HG02623 (cell line): ENCODE data around the gene SMPDL3B.
"Not testable (repeated sequence)": the region's sequence is repeated elsewhere in the genome, so short reads cannot be mapped to it uniquely, and the experiment has no call there.

Source experiments
- ATAC-seq: cut with Tn5 transposase; IDR thresholded peaks from one replicate; pipeline ENCODE4 v1.9.1; 2021; ENCODE audit warnings: moderate library complexity; ENCODE audit not compliant: unreplicated experiment

The SMPDL3B gene

DNA sequence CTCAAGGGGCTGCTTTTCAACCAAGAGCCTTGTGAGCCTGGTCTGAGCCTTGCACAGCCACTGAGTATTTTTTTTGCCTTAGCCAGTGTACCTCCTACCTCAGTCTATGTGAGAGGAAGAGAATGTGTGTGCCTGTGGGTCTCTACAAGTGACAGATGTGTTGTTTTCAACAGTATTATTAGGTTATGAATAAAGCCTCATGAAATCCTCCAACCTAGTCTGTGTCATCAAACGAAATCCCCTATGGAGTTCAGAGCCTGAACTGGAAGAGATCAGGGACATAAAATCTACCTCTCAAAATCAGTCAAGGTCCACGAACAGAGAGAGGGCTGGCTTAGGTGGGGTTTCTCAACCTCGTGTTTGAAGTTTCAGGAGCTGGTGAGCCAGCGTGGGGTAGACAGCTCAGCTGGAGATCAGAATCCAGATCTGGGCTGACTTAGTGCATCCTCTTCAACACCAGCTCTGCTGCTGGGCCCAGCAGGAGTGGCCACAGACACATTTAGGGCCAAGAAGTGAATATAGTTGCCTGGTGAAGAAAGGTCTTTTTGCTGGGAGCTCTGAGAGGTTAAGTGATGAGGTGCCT lies 33.2 kb downstream of the SMPDL3B start:
- no peak for ATAC-seq

DNA sequence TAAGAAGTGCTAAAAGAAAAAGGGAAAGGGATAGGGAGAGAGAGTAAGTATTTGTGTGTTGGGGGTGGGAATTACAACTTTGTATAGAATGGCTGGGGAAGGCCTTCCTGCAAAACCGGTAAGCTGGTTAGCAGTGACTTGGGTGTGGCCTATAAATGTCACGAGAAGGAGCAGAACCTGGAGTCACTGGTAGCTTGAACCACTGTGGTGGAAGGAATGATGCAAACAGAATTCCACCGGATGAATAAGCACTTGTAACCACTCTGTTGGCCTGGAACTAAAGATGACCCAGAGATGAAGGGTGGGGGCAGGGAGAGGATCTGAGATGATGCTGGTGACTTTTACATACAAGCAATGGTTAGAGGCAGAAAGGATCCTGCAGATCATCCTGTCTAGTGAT lies 33.9 kb downstream of the SMPDL3B start:
- no peak for ATAC-seq

DNA sequence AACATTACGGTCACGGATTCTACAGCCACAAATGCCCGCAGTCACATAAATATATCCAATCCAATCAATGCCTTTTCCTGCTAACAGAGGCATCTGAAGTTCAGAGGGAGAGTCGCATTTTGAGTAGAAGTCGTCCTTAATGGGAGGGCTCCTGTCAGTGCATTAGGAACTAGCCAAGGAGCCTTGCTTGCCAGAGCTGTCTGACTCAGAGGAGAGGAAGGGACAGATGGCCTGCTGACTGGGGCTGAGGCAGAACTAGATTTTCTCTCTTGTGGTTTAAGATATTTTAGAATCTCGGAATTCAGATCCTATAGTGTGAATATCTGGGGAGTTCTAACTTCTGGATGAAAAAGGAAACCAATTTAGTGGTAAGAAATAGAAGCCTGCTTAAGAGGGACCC lies 35.6 kb downstream of the SMPDL3B start:
- ATAC-seq = no peak

DNA sequence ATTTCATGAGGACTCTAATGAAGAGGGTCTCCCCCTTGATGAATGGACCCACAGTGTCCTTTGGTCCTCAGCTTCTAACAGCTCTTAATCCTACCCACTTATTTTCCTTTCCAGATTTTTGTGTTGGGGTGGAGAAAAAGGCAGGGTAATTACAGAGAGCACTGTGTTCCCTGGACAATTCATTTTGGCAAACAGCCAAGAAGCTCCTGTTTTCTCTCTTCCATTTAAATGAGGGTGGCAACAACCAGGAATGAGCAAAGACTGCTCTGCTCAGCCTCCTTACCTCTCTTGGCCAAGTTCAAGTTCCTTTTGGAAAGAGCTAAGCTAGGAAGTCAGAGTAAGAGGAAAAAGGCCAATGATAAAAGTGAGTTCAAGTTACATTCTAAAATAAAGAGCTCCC lies 36.9 kb downstream of the SMPDL3B start:
- no peak for ATAC-seq

DNA sequence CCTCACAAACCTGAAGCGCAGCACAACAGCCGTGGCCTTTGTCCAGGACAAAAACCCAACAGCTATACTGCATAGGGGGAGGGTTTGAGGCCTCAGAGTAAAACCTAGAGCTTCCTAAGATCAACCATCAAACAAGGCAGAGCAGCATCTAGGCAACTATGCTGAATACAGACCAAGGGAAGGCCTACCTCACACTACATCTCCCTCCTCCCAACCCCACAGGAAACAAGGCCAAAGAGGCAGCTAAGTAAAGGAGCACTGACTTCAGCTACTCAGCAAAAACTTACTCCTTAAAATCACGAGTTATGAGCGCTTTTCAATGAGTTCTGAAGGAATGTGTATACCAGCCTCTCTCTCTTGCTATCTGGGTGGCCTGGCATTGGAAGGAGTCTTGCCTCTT lies 37.3 kb downstream of the SMPDL3B start:
- ATAC-seq = no peak

DNA sequence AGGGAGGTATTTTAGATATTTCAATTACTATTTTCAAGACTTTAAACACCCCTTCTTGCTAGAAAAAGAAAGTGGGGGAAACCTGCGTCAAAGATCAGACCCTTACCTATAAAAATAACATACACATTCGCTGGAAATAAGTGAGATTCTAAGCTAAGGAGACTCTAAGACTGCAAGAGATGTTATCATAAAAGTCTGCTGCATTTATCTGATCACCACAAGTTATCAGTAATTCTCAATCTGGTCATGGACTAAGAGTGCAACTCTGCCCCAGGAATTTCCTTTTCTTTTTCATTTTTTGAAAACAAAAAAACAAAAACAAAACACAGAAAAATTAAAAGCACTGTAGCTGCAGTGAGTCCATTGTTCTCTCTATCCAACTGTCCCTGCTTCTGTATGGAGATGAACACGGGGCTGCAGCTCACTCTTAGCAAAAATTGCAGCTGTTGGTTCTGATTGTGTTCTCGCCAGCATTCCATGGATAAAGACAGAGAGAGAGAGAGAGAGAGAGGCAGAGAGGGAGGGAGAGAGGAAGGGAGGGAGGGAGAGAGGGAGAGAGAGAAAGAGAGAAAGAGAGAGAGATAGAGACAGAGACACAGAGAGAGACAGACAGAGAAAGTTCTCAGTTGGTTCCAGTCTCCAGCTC lies 39.1 kb downstream of the SMPDL3B start:
- no peak for ATAC-seq

DNA sequence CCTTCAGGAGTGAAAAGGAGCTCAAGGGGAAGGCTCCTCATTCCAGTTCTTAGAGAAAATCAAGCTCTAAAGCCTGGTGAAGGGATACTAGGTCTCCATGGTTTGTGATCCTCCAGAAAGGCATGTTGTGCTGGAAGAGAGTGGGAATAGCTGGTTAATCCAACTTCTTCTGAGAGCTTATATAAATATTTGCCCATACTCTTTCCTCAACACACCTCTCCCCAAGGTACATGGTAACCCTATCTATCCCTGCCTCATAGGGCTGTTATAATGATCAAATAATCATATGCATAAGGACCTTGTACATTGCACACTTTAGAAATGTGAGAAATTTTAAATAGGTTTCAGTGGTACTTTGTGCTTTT lies 39.6 kb downstream of the SMPDL3B start:
- no peak for ATAC-seq

DNA sequence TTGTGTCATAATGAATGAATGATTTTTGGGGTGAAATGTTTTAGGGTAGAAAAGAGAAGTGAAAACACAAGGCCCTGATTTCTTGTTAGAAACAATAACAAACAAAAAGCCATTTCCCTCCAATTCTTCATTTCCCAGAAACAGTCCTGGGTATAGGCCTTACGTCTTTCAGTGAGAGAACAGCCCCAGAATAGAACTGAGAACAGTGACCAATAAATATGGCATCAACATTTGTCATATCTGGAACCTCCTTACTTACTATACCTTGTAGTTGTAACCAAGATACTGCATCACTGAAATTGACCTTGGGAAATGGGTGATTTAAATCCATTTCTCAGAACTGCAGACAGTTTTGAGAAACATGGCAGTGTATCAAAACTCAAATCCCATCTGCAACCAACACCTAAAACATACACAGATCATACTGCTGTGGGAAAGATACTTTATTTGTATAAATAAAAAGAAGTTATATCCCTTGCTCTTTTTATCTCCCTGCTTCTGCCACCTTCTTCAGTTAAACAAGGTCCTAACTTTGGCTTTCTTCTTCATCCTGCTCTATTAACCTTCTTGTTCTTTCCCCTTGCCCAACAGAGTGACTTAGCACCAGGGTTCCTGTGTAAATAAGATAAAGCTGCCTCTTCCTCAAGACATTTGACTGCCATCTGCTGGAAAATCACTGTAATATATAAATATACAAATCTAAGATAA lies 44.5 kb downstream of the SMPDL3B start:
- no peak for ATAC-seq

DNA sequence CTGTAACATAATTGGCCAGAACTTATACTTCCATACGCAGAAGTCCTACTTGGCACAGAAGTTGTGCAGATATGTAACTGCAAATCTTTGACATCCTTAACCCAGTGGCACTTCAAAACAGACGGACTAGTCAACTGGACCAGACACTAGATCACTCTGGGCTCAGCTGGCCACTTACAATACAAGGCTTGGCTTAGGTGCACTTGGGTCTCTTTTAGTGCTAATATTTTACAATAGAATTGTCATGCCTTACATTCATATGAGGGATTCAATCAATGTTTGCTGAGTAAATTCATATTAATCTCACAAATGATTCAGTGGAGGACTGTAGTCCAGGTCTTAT lies 45.0 kb downstream of the SMPDL3B start:
- no peak for ATAC-seq

DNA sequence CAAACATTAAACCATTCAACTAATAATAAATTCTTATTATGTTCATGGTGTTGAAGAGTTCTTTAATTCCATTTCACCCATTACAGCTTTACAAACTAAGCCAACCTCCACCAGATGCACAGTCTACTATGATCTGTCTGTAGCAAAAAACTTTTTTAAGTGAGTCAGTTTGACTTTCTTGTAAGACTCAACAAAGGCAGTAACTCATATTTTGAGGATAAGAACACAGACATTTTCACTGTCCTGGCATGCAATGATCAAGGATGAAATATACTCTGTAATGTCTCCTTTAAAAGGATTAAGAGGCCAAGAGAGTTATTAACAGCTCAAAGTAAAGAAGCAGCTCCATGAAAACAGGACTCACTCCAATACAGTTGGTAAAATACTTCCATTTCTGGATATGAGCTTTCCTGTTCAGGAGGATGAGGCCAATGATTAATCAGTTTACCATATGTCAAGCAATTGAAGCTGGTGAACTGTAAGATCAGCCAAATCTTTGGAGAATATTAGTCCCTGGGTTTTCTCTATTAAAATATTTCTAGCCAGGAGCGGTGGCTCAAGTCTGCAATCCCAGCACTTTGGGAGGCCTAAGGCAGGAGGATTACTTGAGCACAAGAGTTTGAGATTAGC lies 45.5 kb downstream of the SMPDL3B start:
- ATAC-seq = no peak

DNA sequence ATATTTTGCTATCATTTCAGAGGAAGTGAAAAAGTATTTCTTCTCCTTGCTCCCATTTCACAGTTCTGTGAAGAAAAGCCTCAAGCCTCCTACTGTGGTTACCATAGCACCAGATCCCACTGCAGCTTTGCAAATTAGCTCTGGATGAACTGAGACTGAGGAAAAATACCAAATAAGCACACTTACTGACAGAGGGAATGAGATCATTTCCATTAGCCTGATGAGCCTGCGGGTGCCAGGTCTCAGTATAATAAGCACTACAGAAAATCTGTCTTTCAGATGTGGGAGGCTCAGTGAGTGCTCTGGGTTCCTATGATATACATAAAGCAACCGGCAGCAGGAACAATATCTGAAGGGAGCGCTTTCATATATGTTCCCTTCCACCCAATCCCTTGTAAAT lies 46.3 kb downstream of the SMPDL3B start:
- no peak for ATAC-seq

DNA sequence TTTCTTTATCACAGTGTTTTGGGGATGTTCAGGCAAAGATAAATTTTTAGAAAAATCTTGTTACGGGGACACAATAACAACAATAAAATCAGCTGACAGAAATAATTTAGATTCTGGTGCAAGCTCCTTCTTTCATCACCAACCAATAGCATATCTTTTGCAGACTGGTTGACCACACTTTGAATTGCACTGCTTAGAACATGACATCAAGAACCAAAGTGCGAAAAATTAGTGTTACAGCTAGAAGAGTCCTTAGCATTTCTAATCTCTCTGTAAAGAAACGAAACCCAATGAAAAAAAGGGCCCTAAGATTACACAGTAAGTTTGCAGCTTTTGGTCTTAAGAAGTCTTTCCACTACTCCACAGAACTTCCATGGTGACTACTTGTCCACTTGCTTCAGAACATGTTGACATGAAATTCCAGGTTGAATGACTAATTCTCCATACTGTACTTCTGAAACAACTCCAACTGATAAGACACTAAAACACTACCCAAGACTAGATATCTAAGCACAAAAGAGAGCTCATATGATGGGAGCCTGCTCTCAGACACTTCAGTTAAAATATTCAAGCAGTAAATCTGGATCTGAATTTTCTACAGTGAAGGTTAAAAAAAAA lies 56.2 kb downstream of the SMPDL3B start:
- ATAC-seq = no peak

DNA sequence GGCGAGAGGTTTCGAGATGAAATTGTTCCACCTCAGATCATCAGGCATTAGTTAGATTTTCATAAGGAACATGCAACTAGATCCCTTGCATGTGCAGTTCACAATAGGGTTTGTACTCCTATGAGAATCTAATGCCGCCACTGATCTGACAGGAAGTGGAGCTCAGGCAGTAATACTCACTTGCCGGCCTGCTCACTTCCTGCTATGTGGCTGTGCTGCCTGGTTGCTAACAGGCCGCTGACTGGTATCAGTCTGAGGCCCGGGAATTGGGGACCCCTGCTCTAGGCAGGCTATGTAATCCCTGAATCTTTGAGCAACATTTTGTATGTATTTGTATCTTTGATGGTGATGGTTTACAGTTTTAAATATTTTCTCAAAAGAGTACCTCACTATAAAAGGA lies 57.5 kb downstream of the SMPDL3B start:
- no peak for ATAC-seq

DNA sequence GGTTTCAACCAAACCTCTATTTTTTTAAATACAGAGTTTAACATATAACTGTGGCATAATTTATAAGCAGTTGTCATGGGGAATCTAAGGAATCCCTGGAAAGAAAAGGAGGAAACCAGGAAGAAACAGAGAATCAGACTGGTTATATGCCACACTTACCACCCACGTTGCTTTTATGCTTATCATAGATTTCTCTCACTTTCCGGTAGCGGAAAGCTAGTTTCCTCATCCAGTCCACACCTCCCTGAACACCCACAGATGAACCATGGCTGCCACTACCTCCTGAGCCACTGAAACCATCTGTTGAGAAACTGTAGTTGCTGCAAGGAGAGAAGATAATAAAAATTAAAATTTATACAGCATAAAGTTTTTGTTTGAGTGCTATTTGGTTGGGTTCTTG lies 58.4 kb downstream of the SMPDL3B start:
- ATAC-seq = no peak

DNA sequence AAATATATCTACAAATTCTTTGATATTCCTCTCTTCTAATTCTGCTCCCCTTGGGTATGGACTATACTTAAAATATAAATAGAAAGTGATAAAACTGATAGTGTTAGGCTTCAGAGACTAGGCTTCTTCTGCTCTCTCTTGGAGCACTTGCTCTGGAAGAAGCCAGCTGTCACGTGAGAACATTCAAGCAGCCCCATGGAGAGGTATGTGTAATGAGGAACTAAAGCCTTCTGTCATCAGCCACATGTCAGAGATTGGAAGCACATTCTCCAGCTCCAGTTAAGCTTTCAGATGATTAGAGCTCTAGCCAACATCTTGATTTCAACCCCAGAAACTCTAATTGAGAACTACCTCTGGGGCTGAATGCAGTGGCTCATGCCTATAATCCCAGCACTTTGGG lies 59.3 kb downstream of the SMPDL3B start:
- ATAC-seq = no peak

DNA sequence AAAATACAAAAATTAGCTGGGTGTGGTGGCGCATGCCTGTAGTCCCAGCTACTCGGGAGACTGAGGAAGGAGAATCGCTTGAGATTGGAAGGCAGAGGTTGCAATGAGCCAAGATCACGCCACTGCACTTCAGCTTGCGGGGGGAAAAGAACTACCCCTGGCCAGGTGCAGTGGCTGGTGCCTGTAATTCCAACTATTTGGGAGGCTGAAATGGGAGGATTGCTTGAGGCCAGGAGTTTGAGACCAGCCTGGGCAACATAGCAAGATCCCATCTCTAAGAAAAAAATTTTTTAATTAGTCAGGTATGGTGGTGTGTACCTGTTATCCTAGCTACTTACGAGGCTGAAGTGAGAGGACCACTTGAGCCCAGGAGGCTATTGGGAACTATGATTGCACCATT lies 59.7 kb downstream of the SMPDL3B start:
- not testable (repeated sequence) for ATAC-seq

DNA sequence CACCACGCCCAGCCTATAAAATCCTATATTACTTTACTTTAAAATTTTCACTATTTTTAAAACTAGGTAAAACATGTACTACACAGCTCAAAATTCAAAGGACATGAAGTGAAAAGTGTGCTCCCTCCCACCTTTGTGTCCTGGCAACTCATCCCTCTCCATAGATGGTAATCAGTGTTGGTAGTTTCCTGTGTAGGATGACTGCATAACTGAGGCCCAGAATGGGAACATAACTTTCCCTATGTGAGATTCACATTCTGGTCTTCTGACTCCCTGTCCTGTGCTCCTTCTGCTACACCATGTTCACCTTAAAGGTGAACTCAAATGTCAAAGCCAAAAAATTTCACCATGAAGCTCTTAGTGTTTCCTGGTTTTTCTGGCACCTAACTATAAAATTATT lies 64.3 kb downstream of the SMPDL3B start:
- ATAC-seq = no peak

DNA sequence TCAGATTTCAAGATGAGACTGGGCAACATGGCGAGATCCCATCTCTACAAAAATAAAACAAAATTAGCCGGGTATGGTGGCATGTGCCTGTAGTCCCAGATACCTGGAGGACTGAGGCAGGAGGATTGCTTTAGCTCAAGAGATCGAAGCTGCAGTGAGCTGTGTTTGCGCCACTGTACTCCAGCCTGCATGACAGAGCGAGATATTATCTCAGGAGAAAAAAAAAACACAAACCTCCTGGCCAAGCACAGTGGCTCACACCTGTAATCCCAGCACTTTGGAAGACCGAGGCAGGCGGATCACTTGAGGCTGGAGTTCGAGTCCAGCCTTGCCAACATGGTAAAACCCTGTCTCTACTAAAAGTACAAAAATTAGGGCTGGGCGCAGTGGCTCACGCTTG lies 67.8 kb downstream of the SMPDL3B start:
- no peak for ATAC-seq

DNA sequence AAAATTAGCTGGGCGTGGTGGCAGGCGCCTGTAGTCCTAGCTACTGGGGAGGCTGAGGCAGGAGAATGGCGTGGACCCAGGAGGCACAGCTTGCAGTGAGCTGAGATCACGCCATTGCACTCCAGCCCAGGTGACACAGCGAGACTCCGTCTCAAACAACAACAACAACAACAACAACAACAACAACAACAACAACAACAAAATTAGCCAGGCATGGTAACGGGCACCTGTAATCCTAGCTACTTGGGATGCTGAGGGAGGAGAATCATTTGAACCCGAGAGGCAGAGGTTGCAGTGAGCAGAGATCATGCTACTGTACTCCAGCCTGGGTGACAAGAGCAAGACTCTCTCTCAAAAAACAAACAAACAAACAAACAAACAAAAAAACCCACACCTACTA lies 68.3 kb downstream of the SMPDL3B start:
- ATAC-seq = not testable (repeated sequence)
